ENCODE measurements around the gene STH.
A peak's percentile ranks its signal among the peaks of the same experiment; 100 is the strongest.

STH gene

GRCh38 chr17:45987706-45988105 is 11.3 kb upstream of the STH start:
- Mint-ChIP-seq H3K27me3 (no peaks in the 10 kb centered on the region), H3K27ac (no peak overlapping the region)
- no peak for ATAC-seq

GRCh38 chr17:45989759-45990158 is 9.3 kb upstream of the STH start:
- ATAC-seq, result no peak
- Mint-ChIP-seq H3K4me3 (no peak overlapping the region), H3K4me1 (no peaks in the 10 kb centered on the region), H3K9me3 (no peaks in the 10 kb centered on the region), H3K36me3 (no peaks in the 10 kb centered on the region), H3K27me3 (no peaks in the 10 kb centered on the region), H3K27ac (no peak overlapping the region)

More at GRCh38 chr17:45987706-45988105, 11.3 kb upstream of the STH start:
- H3K4me1 Mint-ChIP-seq, result no peaks in the 10 kb centered on the region
- no peak overlapping the region for H3K4me3 Mint-ChIP-seq
- no peaks in the 10 kb centered on the region for H3K36me3 Mint-ChIP-seq
- H3K9me3 Mint-ChIP-seq, result no peaks in the 10 kb centered on the region

- Mint-ChIP-seq H3K27ac (no peak overlapping the region), H3K4me1 (no peaks in the 10 kb centered on the region), H3K4me3 (no peak overlapping the region), H3K9me3 (no peaks in the 10 kb centered on the region), H3K27me3 (no peaks in the 10 kb centered on the region), H3K36me3 (no peaks in the 10 kb centered on the region)
- ATAC-seq, result no peak
These were observed 8.2 kb upstream of the STH start for GRCh38 chr17:45990886-45991285.

GRCh38 chr17:45991341-45991740 is 7.7 kb upstream of the STH start:
- H3K27me3 Mint-ChIP-seq, result no peaks in the 10 kb centered on the region
- H3K27ac Mint-ChIP-seq, result no peak overlapping the region
- H3K4me1 Mint-ChIP-seq, result no peaks in the 10 kb centered on the region
- no peak for ATAC-seq
- no peaks in the 10 kb centered on the region for H3K9me3 Mint-ChIP-seq
- H3K36me3 Mint-ChIP-seq, result no peaks in the 10 kb centered on the region
- no peak overlapping the region for H3K4me3 Mint-ChIP-seq

GRCh38 chr17:45992175-45992574 is 6.9 kb upstream of the STH start:
- Mint-ChIP-seq H3K9me3 (no peaks in the 10 kb centered on the region), H3K27ac (no peak overlapping the region), H3K4me3 (no peak overlapping the region), H3K36me3 (no peaks in the 10 kb centered on the region), H3K4me1 (no peaks in the 10 kb centered on the region), H3K27me3 (no peaks in the 10 kb centered on the region)
- no peak for ATAC-seq

DNA sequence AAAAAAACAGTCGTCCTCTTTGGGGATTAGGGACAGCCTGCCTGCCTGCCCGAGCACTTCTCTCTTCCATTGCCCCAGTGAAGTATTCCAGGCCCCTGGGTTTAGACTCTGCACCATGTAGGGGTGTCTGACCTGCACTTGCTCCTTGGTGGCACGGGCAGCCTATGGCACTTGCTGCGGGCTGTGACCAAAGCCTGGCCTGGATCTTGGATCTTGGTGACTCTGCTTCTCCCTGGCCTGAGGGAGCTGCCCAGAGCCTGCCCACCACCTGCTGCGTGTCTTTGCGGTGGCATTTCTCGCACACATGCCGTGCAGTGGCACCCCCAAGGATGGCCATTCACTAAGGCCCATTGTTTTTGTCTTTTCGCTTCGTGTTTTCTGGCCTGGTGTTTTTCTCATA is 6.1 kb upstream of the STH start:
- Mint-ChIP-seq H3K27me3 (no peaks in the 10 kb centered on the region), H3K9me3 (no peaks in the 10 kb centered on the region), H3K4me1 (no peaks in the 10 kb centered on the region), H3K27ac (no peak overlapping the region), H3K36me3 (no peaks in the 10 kb centered on the region), H3K4me3 (no peak overlapping the region)
- no peak for ATAC-seq

- H3K27ac Mint-ChIP-seq, result no peak overlapping the region
- H3K36me3 Mint-ChIP-seq, result no peaks in the 10 kb centered on the region
- H3K9me3 Mint-ChIP-seq, result no peaks in the 10 kb centered on the region
- H3K4me1 Mint-ChIP-seq, result no peaks in the 10 kb centered on the region
- H3K4me3 Mint-ChIP-seq, result no peak overlapping the region
- no peaks in the 10 kb centered on the region for H3K27me3 Mint-ChIP-seq
- no peak for ATAC-seq
These were observed 5.0 kb upstream of the STH start for GRCh38 chr17:45993962-45994627.

GRCh38 chr17:45994987-45995386 is 4.1 kb upstream of the STH start:
- Mint-ChIP-seq H3K4me1 (no peaks in the 10 kb centered on the region), H3K9me3 (no peaks in the 10 kb centered on the region), H3K4me3 (no peak overlapping the region), H3K27ac (no peak overlapping the region), H3K36me3 (no peaks in the 10 kb centered on the region), H3K27me3 (no peaks in the 10 kb centered on the region)
- ATAC-seq, result no peak

DNA sequence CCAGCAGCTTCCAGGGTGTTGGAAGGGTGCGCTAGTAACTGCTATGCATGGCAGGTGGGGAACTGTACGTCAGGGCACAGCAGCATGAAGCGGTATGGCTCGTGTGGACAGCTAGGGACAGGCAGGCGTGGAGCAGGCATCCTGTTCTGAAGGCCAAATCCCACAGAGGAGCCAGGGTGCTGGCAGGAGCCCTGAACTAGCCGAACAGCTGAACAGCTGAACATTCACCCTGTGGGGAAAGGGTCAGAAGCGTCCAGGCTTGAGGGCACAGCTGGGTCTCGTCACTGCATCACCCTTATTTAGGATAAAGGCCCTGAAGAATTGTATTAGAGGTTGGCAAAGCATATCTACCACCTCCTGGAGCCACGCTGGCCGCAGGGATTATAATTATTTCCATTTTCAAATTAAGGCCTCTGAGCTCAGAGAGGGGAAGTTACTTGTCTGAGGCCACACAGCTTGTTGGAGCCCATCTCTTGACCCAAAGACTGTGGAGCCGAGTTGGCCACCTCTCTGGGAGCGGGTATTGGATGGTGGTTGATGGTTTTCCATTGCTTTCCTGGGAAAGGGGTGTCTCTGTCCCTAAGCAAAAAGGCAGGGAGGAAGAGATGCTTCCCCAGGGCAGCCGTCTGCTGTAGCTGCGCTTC is 3.3 kb upstream of the STH start:
- Mint-ChIP-seq H3K4me3 (no peak overlapping the region), H3K36me3 (no peaks in the 10 kb centered on the region), H3K27me3 (no peaks in the 10 kb centered on the region), H3K27ac (no peak overlapping the region), H3K4me1 (no peaks in the 10 kb centered on the region), H3K9me3 (no peaks in the 10 kb centered on the region)
- no peak for ATAC-seq

DNA sequence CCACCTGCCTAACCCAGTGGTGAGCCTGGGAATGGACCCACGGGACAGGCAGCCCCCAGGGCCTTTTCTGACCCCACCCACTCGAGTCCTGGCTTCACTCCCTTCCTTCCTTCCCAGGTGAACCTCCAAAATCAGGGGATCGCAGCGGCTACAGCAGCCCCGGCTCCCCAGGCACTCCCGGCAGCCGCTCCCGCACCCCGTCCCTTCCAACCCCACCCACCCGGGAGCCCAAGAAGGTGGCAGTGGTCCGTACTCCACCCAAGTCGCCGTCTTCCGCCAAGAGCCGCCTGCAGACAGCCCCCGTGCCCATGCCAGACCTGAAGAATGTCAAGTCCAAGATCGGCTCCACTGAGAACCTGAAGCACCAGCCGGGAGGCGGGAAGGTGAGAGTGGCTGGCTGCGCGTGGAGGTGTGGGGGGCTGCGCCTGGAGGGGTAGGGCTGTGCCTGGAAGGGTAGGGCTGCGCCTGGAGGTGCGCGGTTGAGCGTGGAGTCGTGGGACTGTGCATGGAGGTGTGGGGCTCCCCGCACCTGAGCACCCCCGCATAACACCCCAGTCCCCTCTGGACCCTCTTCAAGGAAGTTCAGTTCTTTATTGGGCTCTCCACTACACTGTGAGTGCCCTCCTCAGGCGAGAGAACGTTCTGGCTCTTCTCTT is 2.6 kb upstream of the STH start:
- H3K4me1 Mint-ChIP-seq, result no peaks in the 10 kb centered on the region
- no peak overlapping the region for H3K4me3 Mint-ChIP-seq
- H3K27ac Mint-ChIP-seq, result no peak overlapping the region
- no peaks in the 10 kb centered on the region for H3K36me3 Mint-ChIP-seq
- peak; percentile 59 for ATAC-seq
- H3K9me3 Mint-ChIP-seq, result no peaks in the 10 kb centered on the region
- no peaks in the 10 kb centered on the region for H3K27me3 Mint-ChIP-seq

- Mint-ChIP-seq H3K4me1 (peaks cover 3% of the 10 kb centered on the region), H3K9me3 (no peaks in the 10 kb centered on the region), H3K4me3 (no peak overlapping the region), H3K27me3 (no peaks in the 10 kb centered on the region), H3K27ac (no peak overlapping the region), H3K36me3 (no peaks in the 10 kb centered on the region)
- no peak for ATAC-seq
These were observed 1.9 kb upstream of the STH start for GRCh38 chr17:45997166-45997565.

DNA sequence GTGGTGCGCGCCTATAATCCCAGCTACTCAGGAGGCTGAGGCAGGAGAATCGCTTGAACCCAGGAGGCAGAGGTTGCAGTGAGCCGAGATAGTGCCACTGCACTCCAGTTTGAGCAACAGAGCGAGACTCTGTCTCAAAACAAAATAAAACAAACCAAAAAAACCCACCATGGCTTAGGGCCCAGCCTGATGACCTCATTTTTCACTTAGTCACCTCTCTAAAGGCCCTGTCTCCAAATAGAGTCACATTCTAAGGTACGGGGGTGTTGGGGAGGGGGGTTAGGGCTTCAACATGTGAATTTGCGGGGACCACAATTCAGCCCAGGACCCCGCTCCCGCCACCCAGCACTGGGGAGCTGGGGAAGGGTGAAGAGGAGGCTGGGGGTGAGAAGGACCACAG is 1.4 kb upstream of the STH start:
- no peak for ATAC-seq
- Mint-ChIP-seq H3K4me1 (peaks cover 6% of the 10 kb centered on the region), H3K9me3 (no peaks in the 10 kb centered on the region), H3K27me3 (no peaks in the 10 kb centered on the region), H3K36me3 (no peaks in the 10 kb centered on the region), H3K27ac (no peak overlapping the region), H3K4me3 (no peak overlapping the region)

- no peaks in the 10 kb centered on the region for H3K9me3 Mint-ChIP-seq
- peaks cover 12% of the 10 kb centered on the region for H3K4me1 Mint-ChIP-seq
- H3K27ac Mint-ChIP-seq, result peak overlapping the region; percentile 26
- ATAC-seq, result no peak
- no peaks in the 10 kb centered on the region for H3K27me3 Mint-ChIP-seq
- H3K36me3 Mint-ChIP-seq, result no peaks in the 10 kb centered on the region
- no peak overlapping the region for H3K4me3 Mint-ChIP-seq
These were observed 845 bp downstream of the STH start for GRCh38 chr17:45999900-46000290.

- no peaks in the 10 kb centered on the region for H3K27me3 Mint-ChIP-seq
- H3K27ac Mint-ChIP-seq, result peak overlapping the region; percentile 26
- H3K4me3 Mint-ChIP-seq, result no peak overlapping the region
- H3K36me3 Mint-ChIP-seq, result no peaks in the 10 kb centered on the region
- peaks cover 12% of the 10 kb centered on the region for H3K4me1 Mint-ChIP-seq
- no peaks in the 10 kb centered on the region for H3K9me3 Mint-ChIP-seq
- no peak for ATAC-seq
These were observed 1.2 kb downstream of the STH start for GRCh38 chr17:46000292-46000691.

DNA sequence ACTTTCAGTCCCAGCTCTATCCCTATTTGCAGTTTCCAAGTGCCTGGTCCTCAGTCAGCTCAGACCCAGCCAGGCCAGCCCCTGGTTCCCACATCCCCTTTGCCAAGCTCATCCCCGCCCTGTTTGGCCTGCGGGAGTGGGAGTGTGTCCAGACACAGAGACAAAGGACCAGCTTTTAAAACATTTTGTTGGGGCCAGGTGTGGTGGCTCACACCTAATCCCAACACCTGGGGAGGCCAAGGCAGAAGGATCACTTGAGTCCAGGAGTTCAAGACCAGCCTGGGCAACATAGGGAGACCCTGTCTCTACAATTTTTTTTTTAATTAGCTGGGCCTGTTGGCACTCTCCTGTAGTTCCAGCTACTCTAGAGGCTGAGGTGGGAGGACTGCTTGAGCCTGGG is 1.7 kb downstream of the STH start:
- Mint-ChIP-seq H3K4me1 (peaks cover 12% of the 10 kb centered on the region), H3K27ac (no peak overlapping the region), H3K4me3 (no peak overlapping the region), H3K36me3 (no peaks in the 10 kb centered on the region), H3K9me3 (no peaks in the 10 kb centered on the region), H3K27me3 (no peaks in the 10 kb centered on the region)
- no peak for ATAC-seq
